Gastroesophageal sphincter (tissue), 4 donors: ENCODE data around the gene BICRA. TPM values are rescaled to one million over a fixed set of nuclear protein-coding genes. Genes with fewer than 3 reads are reported as not detected.

Experiments used
- ATAC-seq: fragments of 150-250 bp; one replicate; pipeline ENCODE4 v1.9.1; 2016; ENCODE audit warnings: mild to moderate bottlenecking, moderate library complexity
- H3K27ac ChIP-seq, 4 donors: fragments of 200-600 bp; sonication (generic) in 3 of 4; 1 replicate in 3 of 4; 2 replicates in 1 of 4; pipeline ENCODE4 v1.5.1; 2016 to 2019
- H3K27me3 ChIP-seq: fragments of 200-600 bp; sonication (generic); one replicate; pipeline ENCODE4 v1.5.1; 2019
- H3K36me3 ChIP-seq, 2 donors: fragments of 200-600 bp; sonication (generic); one replicate each; pipeline ENCODE4 v1.5.1; 2019; ENCODE audit warnings: control low read depth in 1 of 2
- H3K4me1 ChIP-seq, 3 donors: fragments of 200-600 bp; sonication (generic); 1 replicate in 2 of 3; 2 replicates in 1 of 3; pipeline ENCODE4 v1.5.1; 2016 to 2019; ENCODE audit warnings: control low read depth in 2 of 3
- H3K4me3 ChIP-seq, 2 donors: fragments of 200-600 bp; sonication (generic); one replicate each; pipeline ENCODE4 v1.5.1; 2019; ENCODE audit warnings: mild to moderate bottlenecking in 1 of 2, moderate library complexity in 1 of 2
- H3K9me3 ChIP-seq, 3 donors: fragments of 200-600 bp; sonication (generic); one replicate each; pipeline ENCODE4 v1.5.1; 2017 to 2019; ENCODE audit warnings: control low read depth in 2 of 3
- EP300 ChIP-seq: sonication (generic); formaldehyde crosslinking; IDR thresholded peaks from one replicate; pipeline ENCODE4 v1.6.1; 2017; ENCODE audit warnings: antibody characterized with exemption, mild to moderate bottlenecking
- POLR2A ChIP-seq, 2 donors: fragments of 450-650 bp; IDR thresholded peaks; one replicate each; pipeline ENCODE4 v1.6.1; 2017; ENCODE audit warnings: antibody characterized with exemption in 2 of 2, mild to moderate bottlenecking in 2 of 2, moderate library complexity in 1 of 2
- POLR2AphosphoS5 ChIP-seq: sonication (generic); formaldehyde crosslinking; IDR thresholded peaks from one replicate; pipeline ENCODE4 v1.6.1; 2017; ENCODE audit warnings: antibody characterized with exemption
- WGBS, 2 donors: methylation state at CpG; one replicate each; pipeline ENCODE4 v1.1.5; 2018; ENCODE audit warnings: low coverage in 1 of 2; 5-methylcytosine and 5-hydroxymethylcytosine counted together
- total RNA-seq, 4 donors: library from RNA; depleted of rRNA; stranded (reverse); fragments of >200 nt; gene quantifications; one replicate each; pipeline ENCODE4 v1.1.0, GENCODE V29; 2016
- TF ChIP-seq, protein P1 (sequence below), 4 experiments: fragments of 200-600 bp in 2 of 4; fragments of 450-650 bp in 2 of 4; sonication (generic) in 1 of 4; IDR thresholded peaks; one replicate each; pipeline ENCODE4 v1.5.1; 2017 to 2019; ENCODE audit warnings: antibody characterized with exemption in 4 of 4, mild to moderate bottlenecking in 2 of 4, moderate library complexity in 2 of 4

BICRA gene
- total RNA-seq, 4 donors from 2014 or later = 6.5 to 29.1 (median 11.5) TPM

DNA sequence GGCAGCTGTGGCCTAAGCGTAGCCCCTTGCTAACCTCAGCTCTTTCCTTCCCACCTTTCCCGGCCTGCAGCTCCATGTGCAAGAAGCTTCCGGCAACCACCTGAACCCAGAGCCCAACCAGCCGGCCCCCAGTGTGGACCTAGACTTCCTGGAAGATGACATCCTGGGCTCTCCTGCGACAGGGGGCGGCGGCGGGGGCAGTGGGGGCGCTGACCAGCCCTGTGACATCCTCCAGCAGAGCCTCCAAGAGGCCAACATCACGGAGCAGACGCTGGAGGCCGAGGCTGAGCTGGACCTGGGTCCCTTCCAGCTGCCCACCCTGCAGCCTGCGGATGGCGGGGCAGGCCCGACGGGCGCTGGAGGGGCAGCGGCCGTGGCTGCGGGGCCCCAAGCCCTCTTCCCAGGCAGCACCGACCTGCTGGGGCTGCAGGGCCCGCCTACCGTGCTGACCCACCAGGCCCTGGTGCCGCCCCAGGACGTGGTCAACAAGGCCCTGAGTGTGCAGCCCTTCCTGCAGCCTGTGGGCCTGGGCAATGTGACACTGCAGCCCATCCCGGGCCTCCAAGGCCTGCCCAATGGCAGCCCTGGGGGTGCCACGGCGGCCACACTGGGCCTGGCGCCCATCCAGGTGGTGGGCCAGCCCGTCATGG lies 70.4 kb downstream of the BICRA start:
- peaks cover 0 to 84% of the 10 kb centered on the region in 2 donors for H3K36me3 ChIP-seq
- H3K27ac ChIP-seq = no peak overlapping the region
- no peaks in the 10 kb centered on the region for H3K27me3 ChIP-seq
- TF ChIP-seq, protein P1, sequence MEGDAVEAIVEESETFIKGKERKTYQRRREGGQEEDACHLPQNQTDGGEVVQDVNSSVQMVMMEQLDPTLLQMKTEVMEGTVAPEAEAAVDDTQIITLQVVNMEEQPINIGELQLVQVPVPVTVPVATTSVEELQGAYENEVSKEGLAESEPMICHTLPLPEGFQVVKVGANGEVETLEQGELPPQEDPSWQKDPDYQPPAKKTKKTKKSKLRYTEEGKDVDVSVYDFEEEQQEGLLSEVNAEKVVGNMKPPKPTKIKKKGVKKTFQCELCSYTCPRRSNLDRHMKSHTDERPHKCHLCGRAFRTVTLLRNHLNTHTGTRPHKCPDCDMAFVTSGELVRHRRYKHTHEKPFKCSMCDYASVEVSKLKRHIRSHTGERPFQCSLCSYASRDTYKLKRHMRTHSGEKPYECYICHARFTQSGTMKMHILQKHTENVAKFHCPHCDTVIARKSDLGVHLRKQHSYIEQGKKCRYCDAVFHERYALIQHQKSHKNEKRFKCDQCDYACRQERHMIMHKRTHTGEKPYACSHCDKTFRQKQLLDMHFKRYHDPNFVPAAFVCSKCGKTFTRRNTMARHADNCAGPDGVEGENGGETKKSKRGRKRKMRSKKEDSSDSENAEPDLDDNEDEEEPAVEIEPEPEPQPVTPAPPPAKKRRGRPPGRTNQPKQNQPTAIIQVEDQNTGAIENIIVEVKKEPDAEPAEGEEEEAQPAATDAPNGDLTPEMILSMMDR (IDR thresholded peaks at IDR 0.05) = no peak
- TF ChIP-seq POLR2AphosphoS5 (no peak), EP300 (no peak), POLR2A (IDR thresholded peaks at IDR 0.05) (no peak)
- no peaks in the 10 kb centered on the region for H3K4me1 ChIP-seq
- 70% methylated on average over 4 of the region's 30 CpGs; no CpG with 5 or more reads in 1 of the 2 donors for WGBS, 2 donors
- H3K4me3 ChIP-seq = no peak overlapping the region
- peak; percentile 19 for ATAC-seq
- no peaks in the 10 kb centered on the region for H3K9me3 ChIP-seq

DNA sequence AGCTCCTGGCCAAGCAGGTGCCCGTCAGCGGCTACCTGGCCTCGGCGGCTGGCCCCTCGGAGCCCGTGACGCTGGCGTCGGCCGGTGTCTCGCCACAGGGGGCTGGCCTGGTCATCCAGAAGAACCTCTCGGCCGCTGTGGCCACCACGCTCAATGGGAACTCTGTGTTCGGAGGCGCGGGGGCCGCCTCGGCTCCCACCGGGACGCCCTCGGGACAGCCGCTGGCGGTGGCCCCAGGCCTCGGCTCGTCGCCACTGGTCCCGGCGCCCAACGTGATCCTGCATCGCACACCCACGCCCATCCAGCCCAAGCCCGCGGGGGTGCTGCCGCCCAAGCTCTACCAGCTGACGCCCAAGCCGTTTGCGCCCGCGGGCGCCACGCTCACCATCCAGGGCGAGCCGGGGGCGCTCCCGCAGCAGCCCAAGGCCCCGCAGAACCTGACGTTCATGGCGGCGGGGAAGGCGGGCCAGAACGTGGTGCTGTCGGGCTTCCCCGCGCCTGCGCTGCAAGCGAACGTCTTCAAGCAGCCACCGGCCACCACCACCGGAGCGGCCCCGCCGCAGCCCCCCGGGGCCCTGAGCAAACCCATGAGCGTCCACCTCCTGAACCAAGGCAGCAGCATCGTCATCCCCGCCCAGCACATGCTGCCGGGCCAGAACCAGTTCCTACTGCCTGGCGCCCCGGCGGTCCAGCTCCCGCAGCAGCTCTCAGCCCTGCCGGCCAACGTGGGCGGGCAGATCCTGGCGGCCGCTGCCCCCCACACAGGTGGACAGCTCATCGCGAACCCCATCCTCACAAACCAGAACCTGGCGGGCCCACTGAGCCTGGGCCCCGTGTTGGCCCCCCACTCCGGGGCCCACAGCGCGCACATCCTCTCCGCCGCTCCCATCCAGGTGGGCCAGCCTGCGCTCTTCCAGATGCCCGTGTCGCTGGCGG lies 71.3 kb downstream of the BICRA start:
- no peak for TF ChIP-seq EP300
- TF ChIP-seq POLR2AphosphoS5 = no peak
- TF ChIP-seq, protein P1 (IDR thresholded peaks at IDR 0.05) = no peak
- 89 to 95% methylated on average over 7 to 10 of the region's 90 CpGs for WGBS, 2 donors
- Histone ChIP-seq H3K4me1 (no peaks in the 10 kb centered on the region), H3K4me3 (no peak overlapping the region), H3K27ac (no peak overlapping the region), H3K9me3 (no peaks in the 10 kb centered on the region), H3K27me3 (no peaks in the 10 kb centered on the region), H3K36me3 (peaks cover 0 to 84% of the 10 kb centered on the region in 2 donors)
- no peak for ATAC-seq

DNA sequence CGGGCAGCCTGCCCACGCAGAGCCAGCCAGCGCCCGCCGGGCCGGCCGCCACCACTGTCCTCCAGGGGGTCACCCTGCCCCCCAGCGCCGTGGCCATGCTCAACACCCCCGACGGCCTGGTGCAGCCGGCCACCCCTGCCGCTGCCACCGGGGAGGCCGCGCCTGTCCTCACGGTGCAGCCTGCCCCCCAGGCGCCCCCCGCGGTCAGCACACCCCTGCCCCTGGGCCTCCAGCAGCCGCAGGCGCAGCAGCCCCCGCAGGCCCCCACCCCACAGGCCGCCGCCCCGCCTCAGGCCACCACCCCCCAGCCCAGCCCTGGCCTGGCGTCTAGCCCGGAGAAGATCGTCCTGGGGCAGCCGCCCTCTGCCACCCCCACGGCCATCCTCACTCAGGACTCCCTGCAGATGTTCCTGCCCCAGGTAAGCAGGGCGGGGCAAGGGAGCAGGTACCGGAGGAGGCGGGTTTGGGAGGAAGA lies 72.0 kb downstream of the BICRA start:
- Histone ChIP-seq H3K4me1 (no peaks in the 10 kb centered on the region), H3K36me3 (peaks cover 0 to 84% of the 10 kb centered on the region in 2 donors), H3K4me3 (no peak overlapping the region), H3K9me3 (no peaks in the 10 kb centered on the region), H3K27ac (peak overlapping the region in 1 of 4 donors; percentile 16), H3K27me3 (no peaks in the 10 kb centered on the region)
- ATAC-seq = no peak
- WGBS, 2 donors = no CpG with 5 or more reads among the region's 34 CpGs
- TF ChIP-seq POLR2A (IDR thresholded peaks at IDR 0.05) (no peak), EP300 (no peak), POLR2AphosphoS5 (no peak)
- TF ChIP-seq, protein P1 (IDR thresholded peaks at IDR 0.05) = no peak

DNA sequence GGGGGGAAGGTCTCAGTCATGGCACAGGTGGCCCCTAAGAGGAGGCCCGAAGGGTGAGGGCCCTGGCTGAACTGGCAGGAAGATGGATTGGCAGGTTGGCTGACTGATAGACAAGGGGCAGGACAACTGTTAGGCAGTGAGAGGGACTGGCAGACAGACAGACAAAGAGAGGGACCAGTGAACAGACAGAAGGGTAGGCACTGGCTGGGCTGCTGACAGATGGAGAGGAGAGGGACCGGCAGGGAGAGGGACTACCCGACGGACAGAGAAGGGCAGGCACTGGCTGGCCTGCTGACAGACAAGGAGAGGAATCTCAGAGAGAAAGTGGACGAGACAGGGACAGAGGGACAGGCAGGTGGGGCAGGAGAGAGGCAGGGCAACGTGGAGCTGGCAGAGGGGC lies 72.5 kb downstream of the BICRA start:
- no peak for ATAC-seq
- Histone ChIP-seq H3K27ac (peak overlapping the region in 1 of 4 donors; percentile 16), H3K9me3 (no peaks in the 10 kb centered on the region), H3K4me1 (no peaks in the 10 kb centered on the region), H3K4me3 (no peak overlapping the region), H3K27me3 (no peaks in the 10 kb centered on the region), H3K36me3 (peaks cover 0 to 84% of the 10 kb centered on the region in 2 donors)
- 70 to 81% methylated on average over 4 to 6 of the region's 6 CpGs for WGBS, 2 donors
- no peak for TF ChIP-seq POLR2AphosphoS5
- TF ChIP-seq POLR2A (IDR thresholded peaks at IDR 0.05) = no peak
- TF ChIP-seq, protein P1 (IDR thresholded peaks at IDR 0.05) = no peak
- no peak for TF ChIP-seq EP300
